HG02885 (cell line): ENCODE results near the gene RGS11.
"Not testable (repeated sequence)": the region's sequence is repeated elsewhere in the genome, so short reads cannot be mapped to it uniquely, and the experiment has no call there.

Experiments used
- ATAC-seq: cut with Tn5 transposase; IDR thresholded peaks from one replicate; pipeline ENCODE4 v1.9.1; 2021; ENCODE audit warnings: mild to moderate bottlenecking; ENCODE audit not compliant: unreplicated experiment, poor library complexity

The RGS11 gene

DNA sequence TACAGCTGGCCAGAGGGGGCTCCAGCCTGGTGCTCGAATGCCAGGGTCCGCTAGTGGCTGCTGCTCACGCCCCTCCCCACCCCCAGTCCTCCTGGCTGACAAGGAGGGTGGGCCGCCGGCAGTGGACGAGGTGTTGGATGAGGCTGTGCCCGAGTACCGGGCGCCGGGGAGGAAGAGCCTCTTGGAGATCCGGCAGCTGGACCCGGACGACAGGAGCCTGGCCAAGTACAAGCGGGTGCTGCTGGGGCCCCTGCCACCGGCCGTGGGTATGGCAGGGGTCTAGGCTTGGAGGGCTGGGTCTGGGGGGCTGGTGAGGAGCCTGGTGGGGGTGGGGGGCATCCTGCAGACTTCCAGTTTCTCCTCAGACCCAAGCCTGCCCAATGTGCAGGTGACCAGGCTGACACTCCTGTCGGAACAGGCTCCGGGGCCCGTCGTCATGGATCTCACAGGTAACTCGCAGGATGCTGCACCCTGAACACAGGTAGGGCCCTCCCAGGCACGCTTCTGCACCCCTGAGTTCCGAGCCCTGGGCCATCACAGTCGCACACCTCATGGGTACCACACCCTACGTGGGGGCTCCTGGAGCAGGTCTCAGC lies 6.0 kb upstream of the RGS11 start:
- ATAC-seq: no peak

DNA sequence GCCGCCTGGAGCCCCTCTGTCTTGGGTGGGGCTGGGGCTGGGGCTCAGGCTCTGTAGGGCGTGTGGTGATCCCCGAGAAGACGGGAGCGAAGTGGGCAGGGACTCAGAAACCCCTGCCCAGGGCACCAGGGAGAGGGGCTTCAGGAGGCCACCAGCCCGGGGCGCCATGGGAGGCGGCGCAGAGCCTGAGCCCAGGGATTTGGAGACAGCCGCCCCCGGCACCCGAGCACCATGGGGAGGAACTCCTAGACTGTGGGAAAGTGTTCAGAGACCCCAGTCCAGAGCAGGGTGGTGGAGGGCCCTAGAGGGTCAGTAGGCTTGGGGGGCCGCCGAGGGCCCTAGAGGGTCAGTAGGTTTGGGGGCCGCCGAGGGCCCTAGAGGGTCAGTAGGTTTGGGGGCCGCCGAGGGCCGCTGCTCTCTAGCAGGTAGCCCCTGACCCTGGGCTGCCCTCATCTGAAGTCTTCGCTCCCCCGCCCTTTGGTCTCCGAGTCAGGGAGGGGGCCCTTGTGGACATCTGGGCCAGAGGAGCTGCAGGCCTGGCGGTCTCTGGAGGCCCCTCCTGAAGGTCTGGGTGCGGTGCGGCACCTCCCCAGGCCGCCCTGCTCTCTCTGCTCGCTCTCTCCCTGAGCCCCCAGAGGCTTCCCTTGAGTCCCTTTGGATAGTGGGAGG lies 5.4 kb upstream of the RGS11 start:
- no peak for ATAC-seq

DNA sequence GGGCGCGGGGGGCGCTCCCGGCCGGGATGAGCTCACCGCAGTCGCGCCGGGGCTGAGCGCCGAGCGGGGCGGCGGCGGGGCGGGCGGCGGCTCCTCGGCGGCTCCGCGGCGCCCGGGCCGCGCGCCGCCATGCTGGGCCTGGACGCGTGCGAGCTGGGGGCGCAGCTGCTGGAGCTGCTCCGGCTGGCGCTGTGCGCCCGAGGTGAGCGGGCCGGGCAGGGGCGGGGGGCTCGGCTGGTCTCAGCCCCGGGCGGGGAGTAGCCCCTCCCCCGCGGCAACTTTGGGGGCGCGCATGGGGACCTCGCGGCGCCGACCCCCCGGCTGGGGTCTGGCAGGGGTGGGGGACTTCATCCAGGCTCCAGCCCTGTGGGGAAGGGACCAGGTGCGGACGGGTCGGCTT lies 4.8 kb upstream of the RGS11 start, which contains the start of gene ARHGDIG:
Gene ARHGDIG (plus strand): TSS at position 40 of the 400 bp plus-strand sequence. CDS start 90 bp downstream, at position 130.
- ATAC-seq: no peak

DNA sequence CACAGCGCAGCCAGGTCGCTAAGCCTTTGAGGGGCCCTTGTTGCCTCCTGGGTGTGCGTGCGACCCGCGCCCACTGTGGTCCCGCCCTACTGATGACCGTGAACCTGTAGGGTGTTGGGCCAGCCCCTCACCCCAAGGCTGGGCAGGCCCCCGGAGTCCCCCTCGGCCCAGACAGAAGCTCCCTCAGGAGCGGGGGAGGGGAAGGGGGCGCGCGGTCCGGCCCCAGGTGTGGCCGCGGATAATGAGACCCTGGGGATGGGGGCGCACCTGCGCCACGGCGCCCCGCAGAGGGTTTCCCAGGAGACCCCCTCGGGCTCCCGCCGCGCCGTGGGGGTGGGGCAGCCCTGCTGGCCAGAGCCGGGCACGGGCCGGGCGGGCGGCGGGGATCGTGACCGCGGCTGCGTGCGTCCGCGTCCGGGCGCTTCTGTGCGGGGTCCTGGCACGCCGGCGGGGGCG lies 4.3 kb upstream of the RGS11 start:
- no peak for ATAC-seq

DNA sequence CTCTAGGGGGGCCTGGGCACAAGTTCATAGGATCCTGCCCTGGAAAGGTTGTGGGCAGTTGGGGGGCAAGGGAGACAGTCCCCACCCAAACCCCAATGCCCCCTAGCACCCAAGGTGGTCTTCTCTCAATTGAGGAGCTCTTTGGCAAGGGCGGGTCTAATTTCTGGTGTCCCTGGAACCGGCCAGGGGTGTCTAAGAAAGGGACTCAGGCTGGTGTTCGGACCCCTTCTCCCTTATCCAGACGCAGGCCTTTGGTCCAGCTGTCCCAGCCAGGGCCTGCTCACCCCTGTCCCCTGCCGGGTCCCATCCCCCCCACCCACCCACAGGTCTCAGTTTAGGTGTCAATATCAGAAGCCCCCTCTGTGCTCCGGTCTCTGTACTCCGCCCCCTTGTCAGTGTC lies 3.8 kb upstream of the RGS11 start:
- ATAC-seq: no peak

DNA sequence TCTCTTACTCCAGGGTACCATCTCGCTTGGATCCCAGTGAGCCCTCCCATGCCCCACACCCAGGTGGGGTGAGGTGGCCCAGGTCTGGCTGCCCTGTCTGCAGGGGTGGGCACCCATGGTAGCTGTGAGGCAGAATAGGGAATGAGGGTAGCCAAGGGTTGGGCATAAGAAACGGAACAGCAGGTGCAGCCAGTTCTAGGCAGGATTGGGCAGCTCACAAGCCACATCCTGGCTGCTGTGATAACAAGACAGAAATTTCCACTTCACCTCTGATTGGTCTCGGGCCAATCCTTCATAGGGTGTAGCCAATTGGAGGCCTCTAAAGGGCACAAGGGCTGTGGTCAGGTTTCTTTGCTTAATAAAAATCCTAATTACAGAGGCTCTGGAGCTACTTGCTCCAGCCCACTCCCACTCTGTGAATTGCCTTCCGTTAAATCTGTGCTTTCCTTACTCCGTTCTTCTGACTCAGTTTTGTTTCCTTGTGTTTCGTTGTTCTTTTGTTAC lies 3.2 kb upstream of the RGS11 start:
- no peak for ATAC-seq

DNA sequence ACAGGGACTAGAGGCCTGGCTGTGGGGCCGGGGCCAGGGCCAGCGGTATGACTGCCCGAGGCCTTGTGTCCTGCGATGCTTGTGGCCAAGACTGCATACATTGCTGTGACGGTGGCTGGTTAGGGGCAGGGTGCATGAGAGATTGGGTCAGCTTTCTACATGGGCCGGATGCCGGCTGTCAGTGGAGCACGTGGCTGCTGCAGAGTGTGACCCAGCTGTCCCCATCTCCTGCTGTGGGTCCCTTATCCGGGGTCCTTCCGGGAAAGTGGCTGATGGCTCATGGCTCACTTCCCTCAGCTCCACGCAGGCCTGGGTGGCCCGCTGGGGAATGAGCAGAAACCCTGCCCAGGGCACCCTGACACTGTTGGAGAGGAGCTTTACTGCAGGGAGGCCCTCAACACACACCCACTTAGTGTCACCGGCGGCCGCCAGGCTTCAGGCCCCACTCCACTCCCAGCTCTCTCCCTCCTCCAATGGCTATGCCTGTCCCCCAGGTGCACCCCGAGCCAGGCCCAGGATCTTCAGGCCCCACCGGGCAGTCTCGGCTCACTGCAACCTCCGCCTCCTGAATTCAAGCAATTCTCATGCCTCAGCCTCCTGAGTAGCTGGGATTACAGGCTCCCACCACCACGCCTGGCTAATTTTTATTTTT lies 808 bp upstream of the RGS11 start:
- ATAC-seq: no peak

DNA sequence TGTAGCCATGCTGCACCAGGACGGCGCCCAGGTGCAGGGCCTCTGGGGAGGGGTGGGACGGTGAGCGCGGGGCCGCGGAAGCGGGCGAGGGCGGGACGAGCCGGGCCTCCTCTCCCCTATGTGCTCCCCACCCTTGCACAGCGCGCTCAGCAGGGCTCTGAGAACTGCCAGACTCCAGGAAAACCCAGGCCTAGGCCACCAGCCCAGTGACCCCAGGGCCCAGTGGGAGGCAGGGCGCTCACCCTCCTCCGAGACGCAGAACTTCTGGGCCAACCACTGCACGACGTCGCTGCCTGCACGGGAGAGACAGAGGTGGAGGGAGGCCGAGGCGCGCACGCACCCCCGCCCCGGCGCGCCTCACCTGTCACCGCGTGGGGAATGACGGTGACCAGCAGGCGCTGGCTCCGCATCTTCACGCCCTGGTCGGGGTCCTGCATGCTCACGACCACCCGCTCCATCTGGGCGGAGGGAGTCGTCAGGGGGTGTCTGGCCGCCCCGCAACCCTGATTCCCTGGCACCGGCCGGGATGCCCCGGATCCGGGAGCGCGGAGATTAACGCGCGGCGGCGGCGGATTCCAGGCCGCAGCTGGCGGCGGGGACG lies 603 bp downstream of the RGS11 start:
- no peak for ATAC-seq

DNA sequence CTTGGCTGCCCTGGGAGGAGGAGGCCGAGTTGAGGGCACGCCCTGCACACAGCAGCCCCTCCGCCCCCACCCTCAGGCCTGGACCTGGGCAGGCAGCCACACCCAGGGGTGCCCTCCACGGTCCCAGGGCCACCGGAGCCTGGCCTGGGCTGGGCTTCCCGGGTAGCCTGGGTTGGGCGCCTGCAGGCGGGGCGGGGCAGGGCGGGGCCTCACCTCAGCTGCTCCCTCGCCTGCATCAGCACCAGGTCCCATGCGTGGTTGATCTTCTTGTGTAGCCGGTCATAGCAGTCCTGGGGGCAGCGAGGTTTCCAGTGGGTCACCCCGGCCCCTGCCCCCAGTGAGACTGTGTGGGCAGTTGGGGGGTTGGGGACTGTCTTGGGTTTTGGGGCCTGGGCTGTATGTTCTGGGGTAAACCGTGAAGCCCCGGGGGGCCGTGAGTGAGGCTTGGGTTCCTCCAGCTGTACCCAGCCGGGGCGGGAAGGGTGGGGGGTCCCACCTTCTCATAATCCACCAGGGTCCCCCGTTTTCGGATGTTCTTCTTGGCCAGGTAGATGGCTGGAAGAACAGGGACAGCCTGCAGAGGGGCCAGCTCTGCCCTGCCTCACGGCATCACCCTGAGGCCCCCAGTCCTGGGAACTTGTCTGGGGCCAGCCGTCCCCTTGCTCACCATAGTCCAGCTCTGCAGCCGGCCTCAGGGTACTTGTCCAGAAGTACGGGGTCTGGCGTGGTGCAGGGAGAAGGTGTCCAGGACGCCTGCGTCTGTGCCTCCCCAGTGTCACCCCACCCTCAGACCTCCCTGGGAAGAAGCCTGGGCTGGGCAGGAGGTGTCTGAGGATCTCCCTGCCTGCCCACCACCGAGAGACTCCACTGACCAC lies 2.0 kb downstream of the RGS11 start:
- no peak for ATAC-seq

DNA sequence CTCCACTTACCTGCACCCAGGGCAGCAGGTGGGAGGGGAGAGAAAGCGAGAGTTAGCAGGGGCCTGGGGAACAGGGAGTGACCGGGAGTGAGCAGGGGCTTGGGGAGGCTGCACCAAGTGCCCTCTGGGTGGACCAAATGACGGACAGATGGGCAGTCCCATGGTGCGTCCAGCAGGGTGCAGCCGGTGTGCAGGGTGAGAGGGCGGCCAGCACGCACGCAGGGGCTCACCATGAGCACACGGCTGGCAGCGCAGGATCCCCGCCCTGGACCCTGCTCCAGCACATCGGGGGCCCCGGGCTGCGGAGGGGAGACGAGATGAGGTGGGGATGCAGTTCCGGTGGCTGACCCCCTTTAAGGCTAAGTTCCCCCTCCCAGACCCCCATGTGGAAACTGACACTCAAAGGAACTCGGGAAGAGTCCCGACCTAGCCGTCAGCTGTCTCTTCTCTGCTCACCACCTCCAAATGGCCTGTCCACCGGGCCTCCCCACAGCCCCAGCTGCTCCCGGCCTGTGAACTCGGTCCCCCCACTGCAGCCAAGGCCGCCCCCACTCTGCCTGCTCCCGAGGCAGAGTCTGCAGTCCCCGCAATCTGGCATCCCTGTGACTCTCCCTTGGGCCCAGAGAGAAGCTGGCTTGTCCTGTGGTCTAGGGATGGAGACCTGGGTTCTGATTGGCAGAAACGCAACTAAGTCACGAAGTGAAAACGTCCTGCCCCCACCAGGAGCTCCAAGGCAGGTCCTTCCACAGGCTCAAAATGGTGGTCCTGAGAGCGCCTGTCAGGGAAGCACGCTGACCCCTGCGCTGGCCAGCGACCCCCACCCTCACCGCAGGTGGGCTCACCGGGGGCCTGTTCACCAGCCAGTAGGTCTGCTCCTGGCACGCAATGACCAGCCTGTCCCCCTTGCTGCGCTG lies 2.9 kb downstream of the RGS11 start:
- ATAC-seq: no peak

DNA sequence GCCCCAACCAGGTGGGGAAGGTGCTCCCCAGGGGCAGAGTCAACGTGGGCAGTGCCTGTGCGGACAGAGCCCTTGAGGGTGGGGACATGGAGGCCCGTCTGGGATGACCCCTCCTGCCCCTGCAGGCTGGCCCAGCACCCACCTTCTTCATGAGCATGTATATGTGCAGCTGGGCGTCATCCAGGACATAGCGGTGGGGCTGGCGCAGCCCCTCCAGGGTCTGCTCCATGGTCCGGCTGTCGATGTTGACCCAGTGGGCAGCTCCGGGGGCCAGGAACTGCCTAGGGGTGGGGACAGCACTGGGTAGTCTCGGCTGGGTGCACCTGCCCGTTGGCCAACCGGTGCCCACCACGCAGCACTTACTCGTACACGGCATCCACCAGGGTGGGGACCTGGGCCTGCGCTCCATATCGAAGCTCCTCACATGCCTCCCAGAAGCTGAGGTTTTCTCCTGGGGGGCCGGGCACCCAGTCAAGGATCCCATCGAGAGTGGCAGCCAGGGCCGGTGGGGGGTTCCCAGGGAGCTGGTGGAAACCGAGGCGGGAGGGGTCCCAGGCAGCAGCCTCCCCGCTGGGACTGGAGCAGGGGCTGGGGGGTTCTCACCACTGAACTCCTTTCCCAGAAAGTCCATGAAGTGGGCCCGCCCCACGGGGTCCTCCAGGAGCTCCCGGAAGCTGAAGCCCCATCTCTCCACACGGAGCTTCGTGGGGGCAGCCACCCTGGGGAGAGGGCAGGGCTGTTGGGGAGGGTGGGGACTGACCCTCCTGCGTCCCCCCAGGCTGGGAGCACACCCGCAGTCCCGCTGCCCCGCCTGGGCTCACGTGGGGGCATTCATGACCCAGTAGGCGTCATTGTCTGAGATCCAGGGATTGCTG lies 5.1 kb downstream of the RGS11 start:
- ATAC-seq: no peak

DNA sequence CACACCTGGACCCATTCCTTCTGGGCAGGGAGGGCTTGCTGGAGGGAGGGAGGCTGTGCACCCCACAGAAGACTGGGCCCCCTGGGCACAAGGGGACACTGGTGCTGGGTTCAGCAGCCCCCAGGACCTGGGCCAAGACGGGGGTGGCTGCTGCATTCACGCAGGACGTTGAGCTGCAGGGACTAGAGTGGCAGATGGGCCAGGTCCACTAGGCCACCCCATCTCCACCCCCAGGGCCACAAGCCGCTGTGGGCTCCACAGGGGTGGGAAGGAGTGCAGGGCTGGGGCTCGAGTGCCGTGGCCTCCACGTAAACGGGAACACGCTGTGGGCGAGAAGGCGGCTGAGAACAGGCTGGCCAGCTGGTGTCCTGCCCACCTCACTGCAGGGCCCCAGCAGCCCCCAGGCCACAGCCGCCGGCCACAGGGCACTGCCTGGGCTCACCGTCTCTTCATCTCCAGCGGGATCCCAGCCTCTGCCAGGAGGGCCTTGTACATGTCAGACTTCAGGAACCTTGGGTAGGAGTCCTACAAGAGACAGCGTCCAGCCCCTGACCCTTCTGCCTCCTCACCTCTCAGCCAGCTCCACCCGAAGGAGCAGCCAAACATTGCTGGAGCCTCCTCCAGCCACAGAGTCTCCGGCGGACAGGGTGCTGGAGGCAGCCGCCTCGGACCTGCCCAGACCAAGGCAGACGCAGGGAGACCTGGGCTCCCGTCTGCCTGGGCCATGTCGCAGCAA lies 6.5 kb downstream of the RGS11 start:
- ATAC-seq: no peak

DNA sequence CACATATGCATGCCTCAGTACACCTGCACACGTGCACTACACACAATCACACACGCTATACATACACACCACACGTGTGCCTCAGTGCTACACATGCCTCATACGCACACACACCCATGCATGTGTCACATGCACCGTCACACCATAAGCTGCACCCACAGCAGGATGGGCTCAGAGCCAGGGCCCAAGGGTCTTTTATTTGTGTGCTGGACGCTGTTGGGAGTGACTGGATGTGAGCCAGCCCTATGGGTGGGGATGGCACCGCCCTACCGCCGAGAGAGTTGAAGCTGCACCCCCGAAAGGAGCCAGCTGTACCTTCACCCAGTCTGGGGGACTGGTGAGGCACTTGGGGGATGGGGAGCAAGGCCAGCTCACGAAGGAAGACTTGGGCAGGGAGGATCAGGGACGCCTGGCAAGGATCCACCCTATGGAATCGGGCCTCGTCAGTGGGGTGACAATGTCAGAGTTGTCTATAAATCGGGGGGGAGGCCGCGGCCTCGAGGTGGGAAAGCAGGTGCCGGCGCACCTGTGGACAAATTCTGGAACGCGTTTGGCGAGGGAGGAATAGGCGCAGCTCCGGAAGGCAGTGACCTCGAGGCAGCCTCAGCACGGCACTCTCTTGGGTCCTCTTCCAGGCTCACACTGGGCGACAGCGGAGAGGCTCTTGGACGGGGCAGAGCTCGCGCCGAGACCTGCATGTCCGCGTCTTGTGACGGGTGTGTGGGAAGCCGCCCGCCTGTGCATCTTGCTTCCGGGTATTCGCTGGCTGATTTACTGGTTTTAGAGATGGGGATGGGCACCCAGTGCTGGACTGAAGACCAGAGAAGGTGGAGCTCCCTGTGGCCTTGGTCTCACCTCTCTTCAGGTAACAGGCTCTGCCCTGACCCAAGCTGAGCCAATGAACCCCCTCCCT lies 7.3 kb downstream of the RGS11 start:
- no peak for ATAC-seq

DNA sequence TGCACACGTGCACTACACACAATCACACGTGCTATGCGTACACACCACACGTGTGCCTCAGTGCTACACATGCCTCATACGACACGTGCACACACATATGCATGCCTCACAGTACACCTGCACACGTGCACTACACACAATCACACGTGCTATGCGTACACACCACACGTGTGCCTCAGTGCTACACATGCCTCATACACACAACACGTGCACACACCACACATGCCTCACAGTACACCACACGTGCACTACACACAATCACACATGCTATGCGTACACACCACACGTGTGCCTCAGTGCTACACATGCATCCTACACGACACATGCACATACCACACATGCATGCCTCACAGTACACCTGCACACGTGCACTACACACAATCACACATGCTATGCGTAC lies 8.2 kb downstream of the RGS11 start:
- ATAC-seq: not testable (repeated sequence)

DNA sequence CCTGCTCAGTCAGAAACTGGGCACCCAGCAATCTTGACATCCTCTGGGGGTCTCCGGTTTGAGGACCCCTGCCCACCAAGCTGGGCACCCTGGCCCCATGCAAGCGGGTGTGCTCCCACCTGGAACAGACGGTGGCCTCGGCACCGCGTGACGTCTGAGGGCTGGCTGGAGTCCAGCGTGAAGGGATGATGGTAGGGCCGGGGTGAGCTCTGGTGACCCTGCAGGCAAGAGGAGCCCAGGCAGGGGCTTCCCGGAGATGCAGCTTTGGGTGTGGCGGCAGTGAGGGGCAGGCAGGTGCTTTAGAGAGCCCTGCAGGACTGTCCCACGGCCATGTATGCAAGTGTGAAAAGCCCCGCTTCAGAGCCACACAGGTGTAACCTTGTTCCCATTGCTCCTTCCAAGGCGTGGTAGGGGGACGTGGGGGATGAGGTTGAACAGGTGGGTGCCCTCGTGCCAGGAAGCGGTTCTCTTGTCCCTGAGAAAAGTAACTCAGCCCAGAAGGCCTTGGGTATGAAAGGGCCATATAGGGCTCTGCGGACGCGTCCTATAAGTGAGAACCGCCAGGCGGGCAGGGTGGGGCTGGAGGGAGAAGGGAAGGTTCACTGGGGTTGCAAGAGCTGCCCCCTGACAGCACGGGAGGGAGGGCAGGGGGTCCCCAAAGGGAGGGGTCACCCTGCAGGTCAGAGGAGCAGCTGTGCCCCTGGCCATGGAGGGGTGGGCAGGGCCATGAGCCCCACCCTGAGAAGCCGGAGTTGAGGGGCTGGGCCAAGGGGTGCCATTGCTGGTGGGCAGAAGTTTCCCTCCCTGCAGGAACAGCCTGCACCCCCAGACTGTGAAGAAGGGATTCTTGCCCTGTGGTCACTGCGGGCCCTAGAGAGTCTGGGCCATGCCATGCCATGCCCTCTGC lies 9.2 kb downstream of the RGS11 start:
- no peak for ATAC-seq
